HG02623 (cell line): ENCODE measurements around the gene NKX3-2.
"Not testable (repeated sequence)": the region's sequence is repeated elsewhere in the genome, so short reads cannot be mapped to it uniquely, and the experiment has no call there.

Source experiments
- ATAC-seq: cut with Tn5 transposase; IDR thresholded peaks from one replicate; pipeline ENCODE4 v1.9.1; 2021; ENCODE audit warnings: moderate library complexity; ENCODE audit not compliant: unreplicated experiment

The NKX3-2 gene

GRCh38 chr4:13543839-13544605, at the start of gene NKX3-2:
NKX3-2 (minus strand) TSS chr4:13544508; CDS start chr4:13544414, 94 bp downstream.
- no peak for ATAC-seq

GRCh38 chr4:13592220-13592619, 47.9 kb upstream of the NKX3-2 start:
- ATAC-seq, result no peak

GRCh38 chr4:13590766-13591165, 46.5 kb upstream of the NKX3-2 start:
- no peak for ATAC-seq

- no peak for ATAC-seq
Measured at GRCh38 chr4:13588954-13589353, 44.6 kb upstream of the NKX3-2 start.

- no peak for ATAC-seq
Measured at GRCh38 chr4:13584481-13584880, 40.2 kb upstream of the NKX3-2 start.

GRCh38 chr4:13580036-13580435, 35.7 kb upstream of the NKX3-2 start:
- ATAC-seq, result no peak

- ATAC-seq, result no peak
Measured at GRCh38 chr4:13577660-13578059, 33.4 kb upstream of the NKX3-2 start.

- ATAC-seq, result no peak
Measured at GRCh38 chr4:13570916-13571315, 26.6 kb upstream of the NKX3-2 start.

GRCh38 chr4:13567125-13567524, 22.8 kb upstream of the NKX3-2 start:
- ATAC-seq, result no peak

GRCh38 chr4:13562876-13563275, 18.6 kb upstream of the NKX3-2 start:
- no peak for ATAC-seq

GRCh38 chr4:13561673-13562072, 17.4 kb upstream of the NKX3-2 start:
- ATAC-seq, result no peak

GRCh38 chr4:13560111-13560510, 15.8 kb upstream of the NKX3-2 start:
- not testable (repeated sequence) for ATAC-seq

GRCh38 chr4:13559413-13559812, 15.1 kb upstream of the NKX3-2 start:
- ATAC-seq, result no peak

GRCh38 chr4:13558881-13559280, 14.6 kb upstream of the NKX3-2 start:
- ATAC-seq, result no peak

- no peak for ATAC-seq
Measured at GRCh38 chr4:13555325-13555724, 11.0 kb upstream of the NKX3-2 start.

GRCh38 chr4:13553081-13553480, 8.8 kb upstream of the NKX3-2 start:
- ATAC-seq, result no peak

GRCh38 chr4:13548984-13549546, 4.8 kb upstream of the NKX3-2 start:
- peak; percentile 54 for ATAC-seq

- no peak for ATAC-seq
Measured at GRCh38 chr4:13548059-13548983, 4.0 kb upstream of the NKX3-2 start.

- no peak for ATAC-seq
Measured at GRCh38 chr4:13547485-13548041, 3.3 kb upstream of the NKX3-2 start.

- no peak for ATAC-seq
Measured at GRCh38 chr4:13546941-13547484, 2.7 kb upstream of the NKX3-2 start.
